CD14-positive monocyte (primary cell): ENCODE data around the gene PTPRN2. TPM values are rescaled to one million over a fixed set of nuclear protein-coding genes. Genes with fewer than 3 reads are reported as not detected.
"Not testable (repeated sequence)": the region's sequence is repeated elsewhere in the genome, so short reads cannot be mapped to it uniquely, and the experiment has no call there.

Experiments used
- DNase-seq, 3 donors: peaks; one replicate each; pipeline ENCODE4 v3.0.0-alpha.2; 2011 to 2022
- H2AFZ ChIP-seq: 2 replicates; pipeline ENCODE4 v1.6.0; 2012; ENCODE audit warnings: mild to moderate bottlenecking, low read depth, low read length, inconsistent platforms; ENCODE audit not compliant: insufficient read depth, poor library complexity, severe bottlenecking
- H3K27ac ChIP-seq, 2 donors: 1 replicate in 1 of 2; 2 replicates in 1 of 2; pipeline ENCODE4 v1.5.1; 2012 to 2013; ENCODE audit warnings: low read length in 2 of 2, control low read depth in 1 of 2, inconsistent platforms in 1 of 2, low read depth in 1 of 2, mild to moderate bottlenecking in 1 of 2
- H3K27me3 ChIP-seq, 2 donors: one replicate each; pipeline versions ENCODE4 v1.6.0 to v1.6.1; 2011 to 2013; ENCODE audit warnings: low read length in 2 of 2; ENCODE audit not compliant: control insufficient read depth in 2 of 2, insufficient read depth in 2 of 2
- H3K36me3 ChIP-seq, 2 donors: replicated peaks in 1 of 2; 1 replicate in 1 of 2; 2 replicates in 1 of 2; pipeline versions ENCODE4 v1.5.1 to v1.6.1; 2012 to 2013; ENCODE audit warnings: low read length in 2 of 2, control low read depth in 1 of 2, inconsistent platforms in 1 of 2, mild to moderate bottlenecking in 1 of 2; ENCODE audit not compliant: insufficient read depth in 2 of 2, control insufficient read depth in 1 of 2
- H3K4me1 ChIP-seq, 2 donors: 1 replicate in 1 of 2; 2 replicates in 1 of 2; pipeline versions ENCODE4 v1.5.1 to v1.6.1; 2012 to 2013; ENCODE audit warnings: low read length in 2 of 2, control low read depth in 1 of 2, inconsistent platforms in 1 of 2, mild to moderate bottlenecking in 1 of 2, moderate library complexity in 1 of 2; ENCODE audit not compliant: insufficient read depth in 2 of 2, control insufficient read depth in 1 of 2
- H3K4me2 ChIP-seq: replicated peaks from 2 replicates; pipeline ENCODE3; 2012; ENCODE audit warnings: low read length, moderate library complexity, mild to moderate bottlenecking; ENCODE audit not compliant: poor library complexity, severe bottlenecking; ENCODE audit errors: extremely low read depth
- H3K4me3 ChIP-seq, 3 experiments: fragments of 200-600 bp in 1 of 3; sonication (generic) in 1 of 3; replicated peaks in 1 of 3; 1 replicate in 2 of 3; 2 replicates in 1 of 3; pipeline ENCODE4 v1.5.1; 2011 to 2013; ENCODE audit warnings: low read length in 3 of 3, mild to moderate bottlenecking in 3 of 3, control low read depth in 2 of 3, low read depth in 2 of 3, inconsistent platforms in 1 of 3, moderate library complexity in 1 of 3
- H3K79me2 ChIP-seq: 2 replicates; pipeline ENCODE4 v1.6.0; 2012; ENCODE audit warnings: mild to moderate bottlenecking, control low read depth, inconsistent platforms, low read length, moderate library complexity; ENCODE audit not compliant: insufficient read depth
- H3K9ac ChIP-seq: 2 replicates; pipeline ENCODE4 v1.6.0; 2017; ENCODE audit warnings: low read length, mild to moderate bottlenecking; ENCODE audit not compliant: insufficient read depth, poor library complexity, severe bottlenecking
- H3K9me3 ChIP-seq, 2 donors: replicated peaks in 1 of 2; 1 replicate in 1 of 2; 2 replicates in 1 of 2; pipeline versions ENCODE4 v1.5.1 to v1.6.1; 2012 to 2013; ENCODE audit warnings: low read length in 2 of 2, control low read depth in 1 of 2; ENCODE audit not compliant: control insufficient read depth in 1 of 2, insufficient read depth in 1 of 2
- H4K20me1 ChIP-seq: 2 replicates; pipeline ENCODE4 v1.6.0; 2012; ENCODE audit warnings: mild to moderate bottlenecking, low read length, control low read depth, moderate library complexity; ENCODE audit not compliant: insufficient read depth
- H3K27ac Mint-ChIP-seq, 7 donors: one replicate each; pipeline ENCODE4 v1.8.0; 2020; ENCODE audit warnings: mild to moderate bottlenecking in 7 of 7, mixed read lengths in 7 of 7, moderate library complexity in 6 of 7, inconsistent platforms in 2 of 7
- H3K27me3 Mint-ChIP-seq, 3 donors: one replicate each; pipeline ENCODE4 v1.8.0; 2021 to 2022; ENCODE audit warnings: low read depth in 3 of 3, mild to moderate bottlenecking in 3 of 3, mixed read lengths in 3 of 3, moderate library complexity in 3 of 3, inconsistent platforms in 1 of 3
- H3K36me3 Mint-ChIP-seq, 2 donors: one replicate each; pipeline ENCODE4 v1.8.0; 2020; ENCODE audit warnings: mixed read lengths in 2 of 2, inconsistent platforms in 1 of 2, mild to moderate bottlenecking in 1 of 2
- H3K4me1 Mint-ChIP-seq: one replicate; pipeline ENCODE4 v1.8.0; 2020; ENCODE audit warnings: mild to moderate bottlenecking, mixed read lengths
- H3K4me3 Mint-ChIP-seq, 2 donors: one replicate each; pipeline ENCODE4 v1.8.0; 2020; ENCODE audit warnings: mild to moderate bottlenecking in 2 of 2, mixed read lengths in 2 of 2, moderate library complexity in 1 of 2
- H3K9me3 Mint-ChIP-seq, 7 donors: one replicate each; pipeline ENCODE4 v1.8.0; 2020 to 2022; ENCODE audit warnings: mixed read lengths in 7 of 7, mild to moderate bottlenecking in 6 of 7, moderate library complexity in 6 of 7, inconsistent platforms in 2 of 7
- WGBS: methylation state at CpG from one replicate; pipeline ENCODE4 v1.1.5; 2013; ENCODE audit warnings: missing lambda C conversion rate; ENCODE audit not compliant: insufficient coverage; 5-methylcytosine and 5-hydroxymethylcytosine counted together
- intact Hi-C, 2 donors: fragments of 100-400 bp; cut with micrococcal nuclease; formaldehyde crosslinking; loops; one replicate each; pipeline versions ENCODE4 v1.15.0 to v1.15.1; 2023
- polyA plus RNA-seq, 3 donors: library from polyadenylated mRNA; depleted of rRNA in 1 of 3; unstranded in 2 of 3; stranded (reverse) in 1 of 3; fragments of 300-500 nt in 2 of 3; fragments of >200 nt in 1 of 3; fragmentation: Illumina TruSeq in 2 of 3; gene quantifications; 1 replicate in 2 of 3; 2 replicates in 1 of 3; pipeline ENCODE4 v1.2.3, GENCODE V29; 2012 to 2021
- TF ChIP-seq, protein P1 (sequence below): fragments of 200-600 bp; IDR thresholded peaks from one replicate; pipeline ENCODE4 v1.8.0; 2022; ENCODE audit warnings: antibody characterized with exemption, mild to moderate bottlenecking

Gene PTPRN2
- polyA plus RNA-seq, 3 donors: 0.25 to 1.4 (median 0.97) TPM

DNA sequence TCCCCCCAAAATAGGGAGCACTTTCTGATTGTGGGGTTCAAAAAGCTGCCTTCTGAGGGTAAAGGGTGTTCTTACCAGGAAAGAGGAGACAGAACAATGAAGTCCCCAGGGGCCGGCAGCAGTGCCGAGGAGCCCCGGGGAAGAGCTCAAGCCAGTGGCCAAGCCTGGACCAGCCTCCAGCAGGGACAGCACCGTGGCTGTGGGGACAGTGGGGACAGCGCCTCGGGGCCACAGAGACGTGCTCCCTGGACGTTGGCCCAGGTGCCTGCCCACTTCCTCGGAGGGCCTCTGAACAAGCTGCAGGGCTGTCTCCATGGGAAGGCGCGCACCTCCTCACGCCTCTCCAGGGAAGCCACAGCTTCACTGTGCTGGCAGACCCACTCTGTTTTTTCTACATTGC lies 312.6 kb downstream of the PTPRN2 start:
- no peak overlapping the region for H3K4me2 ChIP-seq
- TF ChIP-seq, protein P1, sequence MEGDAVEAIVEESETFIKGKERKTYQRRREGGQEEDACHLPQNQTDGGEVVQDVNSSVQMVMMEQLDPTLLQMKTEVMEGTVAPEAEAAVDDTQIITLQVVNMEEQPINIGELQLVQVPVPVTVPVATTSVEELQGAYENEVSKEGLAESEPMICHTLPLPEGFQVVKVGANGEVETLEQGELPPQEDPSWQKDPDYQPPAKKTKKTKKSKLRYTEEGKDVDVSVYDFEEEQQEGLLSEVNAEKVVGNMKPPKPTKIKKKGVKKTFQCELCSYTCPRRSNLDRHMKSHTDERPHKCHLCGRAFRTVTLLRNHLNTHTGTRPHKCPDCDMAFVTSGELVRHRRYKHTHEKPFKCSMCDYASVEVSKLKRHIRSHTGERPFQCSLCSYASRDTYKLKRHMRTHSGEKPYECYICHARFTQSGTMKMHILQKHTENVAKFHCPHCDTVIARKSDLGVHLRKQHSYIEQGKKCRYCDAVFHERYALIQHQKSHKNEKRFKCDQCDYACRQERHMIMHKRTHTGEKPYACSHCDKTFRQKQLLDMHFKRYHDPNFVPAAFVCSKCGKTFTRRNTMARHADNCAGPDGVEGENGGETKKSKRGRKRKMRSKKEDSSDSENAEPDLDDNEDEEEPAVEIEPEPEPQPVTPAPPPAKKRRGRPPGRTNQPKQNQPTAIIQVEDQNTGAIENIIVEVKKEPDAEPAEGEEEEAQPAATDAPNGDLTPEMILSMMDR: no peak
- Mint-ChIP-seq H3K27ac (no peak overlapping the region), H3K36me3 (no peaks in the 10 kb centered on the region), H3K4me3 (no peak overlapping the region), H3K27me3 (peaks cover 0 to 3% (median 0%) of the 10 kb centered on the region in 3 donors), H3K9me3 (peaks cover 0 to 10% (median 5%) of the 10 kb centered on the region in 7 donors), H3K4me1 (no peaks in the 10 kb centered on the region)
- H3K36me3 ChIP-seq: no peaks in the 10 kb centered on the region
- 92% methylated on average over 12 of the region's 12 CpGs for WGBS
- H3K9ac ChIP-seq: no peak overlapping the region
- no peaks in the 10 kb centered on the region for H3K4me1 ChIP-seq
- H3K27me3 ChIP-seq: no peaks in the 10 kb centered on the region
- no peaks in the 10 kb centered on the region for H3K9me3 ChIP-seq
- H3K79me2 ChIP-seq: no peaks in the 10 kb centered on the region
- H4K20me1 ChIP-seq: no peaks in the 10 kb centered on the region
- H3K27ac ChIP-seq: no peak overlapping the region
- DNase-seq: no peak
- H2AFZ ChIP-seq: no peak overlapping the region
- intact Hi-C loops: no loop called here
- H3K4me3 ChIP-seq: no peak overlapping the region

DNA sequence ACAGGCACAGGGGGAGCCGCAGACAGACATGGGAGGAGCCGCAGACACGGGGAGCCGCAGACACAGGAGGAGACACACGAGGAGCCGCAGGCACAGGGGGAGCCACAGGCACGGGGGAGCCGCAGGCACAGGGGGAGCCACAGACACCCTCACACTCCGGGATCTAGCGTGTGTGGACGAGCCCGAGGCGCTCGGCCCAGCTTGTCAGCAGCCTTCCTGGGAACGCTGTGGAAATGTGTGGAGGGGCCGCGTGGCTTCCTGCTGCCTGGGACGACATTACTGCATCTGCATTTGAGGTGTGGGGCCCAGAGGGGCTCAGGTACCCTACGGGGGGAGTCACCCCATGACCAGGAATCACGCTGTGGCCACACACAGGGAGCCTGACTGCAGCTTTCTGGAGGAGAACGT lies 313.2 kb downstream of the PTPRN2 start:
- H3K27ac Mint-ChIP-seq: no peak overlapping the region
- H3K9me3 Mint-ChIP-seq: peaks cover 0 to 10% (median 7%) of the 10 kb centered on the region in 7 donors
- peaks cover 0 to 3% (median 0%) of the 10 kb centered on the region in 3 donors for H3K27me3 Mint-ChIP-seq
- no peak overlapping the region for H3K4me3 Mint-ChIP-seq
- Histone ChIP-seq H3K4me1 (no peaks in the 10 kb centered on the region), H3K79me2 (no peaks in the 10 kb centered on the region), H3K27me3 (no peaks in the 10 kb centered on the region), H3K9ac (no peak overlapping the region), H3K9me3 (no peaks in the 10 kb centered on the region), H3K27ac (no peak overlapping the region), H3K36me3 (no peaks in the 10 kb centered on the region), H2AFZ (no peak overlapping the region), H3K4me2 (no peak overlapping the region), H3K4me3 (no peak overlapping the region), H4K20me1 (no peaks in the 10 kb centered on the region)
- H3K4me1 Mint-ChIP-seq: no peaks in the 10 kb centered on the region
- WGBS: 88% methylated on average over 20 of the region's 21 CpGs
- intact Hi-C loops: no loop called here
- H3K36me3 Mint-ChIP-seq: no peaks in the 10 kb centered on the region
- DNase-seq: no peak
- TF ChIP-seq, protein P1: no peak

DNA sequence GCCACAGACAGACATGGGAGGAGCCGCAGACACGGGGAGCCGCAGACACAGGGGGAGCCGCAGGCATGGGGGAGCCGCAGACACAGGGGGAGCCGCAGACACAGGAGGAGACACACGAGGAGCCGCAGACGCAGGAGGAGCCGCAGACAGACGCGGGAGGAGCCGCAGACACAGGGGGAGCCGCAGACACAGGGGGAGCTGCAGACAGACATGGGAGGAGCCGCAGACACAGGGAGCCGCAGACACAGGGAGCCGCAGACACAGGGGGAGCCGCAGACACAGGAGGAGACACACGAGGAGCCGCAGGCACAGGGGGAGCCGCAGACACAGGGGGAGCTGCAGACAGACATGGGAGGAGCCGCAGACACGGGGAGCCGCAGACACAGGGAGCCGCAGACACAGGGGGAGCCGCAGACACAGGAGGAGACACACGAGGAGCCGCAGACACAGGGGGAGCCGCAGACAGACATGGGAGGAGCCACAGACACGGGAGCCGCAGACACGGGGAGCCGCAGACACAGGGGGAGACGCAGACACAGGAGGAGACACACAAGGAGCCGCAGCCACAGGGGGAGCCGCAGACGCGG lies 313.8 kb downstream of the PTPRN2 start:
- H3K9me3 ChIP-seq, H3K27ac ChIP-seq, H3K4me3 ChIP-seq, H3K4me1 Mint-ChIP-seq, H3K4me1 ChIP-seq, H2AFZ ChIP-seq, H3K27me3 ChIP-seq, H3K27me3 Mint-ChIP-seq, DNase-seq, H3K36me3 ChIP-seq, H3K9ac ChIP-seq, H3K79me2 ChIP-seq, H3K4me3 Mint-ChIP-seq, H4K20me1 ChIP-seq, H3K4me2 ChIP-seq, H3K36me3 Mint-ChIP-seq, H3K27ac Mint-ChIP-seq, intact Hi-C loops: not testable (repeated sequence)
- WGBS: 96% methylated on average over 35 of the region's 38 CpGs
- peaks cover 0 to 10% (median 7%) of the 10 kb centered on the region in 7 donors for H3K9me3 Mint-ChIP-seq
